NCI-H2107 treated with DMSO at 0.1 percent for 48 hours (cell line): ENCODE measurements around the gene CROT.

Experiments used
- DNase-seq: peaks from one replicate; lab custom pipeline; 2025; ENCODE audit not compliant: unreplicated experiment; lab: John Stamatoyannopoulos, UW

Gene CROT

GRCh38 chr7:87339373-87339897, 6.0 kb upstream of the CROT start:
- DNase-seq, result no peak

- DNase-seq, result peak; percentile 48
Observed at GRCh38 chr7:87341441-87341840, 4.0 kb upstream of the CROT start.

GRCh38 chr7:87342231-87342630, 3.2 kb upstream of the CROT start:
- peak; percentile 33 for DNase-seq

- DNase-seq, result no peak
Observed at GRCh38 chr7:87344446-87344845, 1.0 kb upstream of the CROT start.

GRCh38 chr7:87345962-87346371, 503 bp downstream of the CROT start:
- DNase-seq, result no peak

DNA sequence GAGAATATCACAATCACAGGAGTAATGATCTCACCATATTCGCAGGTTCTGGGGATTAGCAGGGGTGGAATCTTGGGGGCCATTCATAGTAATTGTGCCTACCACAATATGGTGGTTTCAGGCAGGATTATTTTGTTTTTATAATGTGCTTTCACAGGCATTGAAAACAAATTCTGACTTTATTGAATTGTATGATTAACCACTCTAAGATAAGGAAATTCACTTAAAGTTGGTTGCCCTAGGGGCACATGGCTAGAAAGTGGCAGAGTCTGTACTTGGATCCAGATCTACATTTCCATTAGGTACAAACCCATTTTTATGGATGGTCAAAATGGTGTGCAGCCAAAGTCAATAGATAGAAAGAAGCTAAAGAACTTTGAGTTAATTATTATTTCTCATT, 1.7 kb downstream of the CROT start:
- no peak for DNase-seq

DNA sequence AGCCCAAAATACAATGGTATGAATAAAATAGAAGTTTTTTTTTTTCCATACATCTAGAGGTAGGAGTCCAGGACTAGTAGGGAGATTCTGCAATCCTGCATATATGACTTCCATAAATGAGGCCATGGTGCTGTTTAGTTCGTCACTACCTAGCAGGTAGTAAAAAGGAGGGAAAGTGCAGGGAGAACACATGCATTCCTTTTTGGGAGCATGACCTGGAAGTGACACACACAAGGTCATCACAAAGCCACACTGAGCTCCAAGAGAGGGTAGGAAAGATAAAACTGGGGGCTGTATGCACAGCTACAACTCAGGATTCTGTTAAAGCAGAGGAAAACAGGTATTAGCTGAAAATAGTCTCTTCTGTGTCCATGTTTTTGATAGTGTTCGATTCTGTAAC, 2.2 kb downstream of the CROT start:
- DNase-seq, result no peak

DNA sequence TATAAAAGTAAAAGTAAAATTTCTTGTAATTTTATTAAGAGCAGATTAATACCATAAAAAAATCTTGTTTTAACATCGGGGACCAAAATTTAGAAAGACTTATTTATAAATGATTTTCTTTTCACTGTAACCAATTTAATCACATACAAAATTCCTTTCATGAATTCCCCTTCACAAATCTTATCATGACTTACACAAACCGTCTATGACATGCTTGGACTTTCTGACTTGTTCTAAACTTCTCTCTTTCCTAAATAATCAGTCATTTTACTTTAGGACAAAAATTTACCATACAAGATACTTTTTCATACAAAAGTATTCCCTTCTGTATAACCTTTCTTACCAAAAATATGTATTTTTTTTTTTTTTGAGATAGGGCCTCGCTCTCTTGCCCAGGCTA, 9.3 kb downstream of the CROT start:
- no peak for DNase-seq

GRCh38 chr7:87356448-87356847, 11.0 kb downstream of the CROT start:
- no peak for DNase-seq

DNA sequence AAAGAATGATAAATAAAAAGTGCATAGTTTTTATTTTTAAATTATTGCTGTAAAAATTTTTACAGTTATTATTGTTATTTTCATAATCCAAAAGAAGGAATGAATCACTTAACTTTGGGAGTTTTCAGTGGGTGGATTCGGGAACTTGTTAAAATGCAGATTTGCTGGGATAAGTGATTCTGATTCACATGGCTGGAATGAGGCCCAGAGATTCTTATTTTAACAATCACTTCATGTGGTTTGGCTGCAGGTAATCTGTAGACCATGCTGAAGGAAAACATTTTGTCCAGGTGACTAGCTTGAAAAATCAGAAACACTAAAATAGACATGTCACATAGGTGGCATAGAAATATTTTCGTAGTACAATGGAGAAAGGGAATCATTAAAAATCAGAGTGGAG, 13.9 kb downstream of the CROT start:
- no peak for DNase-seq

DNA sequence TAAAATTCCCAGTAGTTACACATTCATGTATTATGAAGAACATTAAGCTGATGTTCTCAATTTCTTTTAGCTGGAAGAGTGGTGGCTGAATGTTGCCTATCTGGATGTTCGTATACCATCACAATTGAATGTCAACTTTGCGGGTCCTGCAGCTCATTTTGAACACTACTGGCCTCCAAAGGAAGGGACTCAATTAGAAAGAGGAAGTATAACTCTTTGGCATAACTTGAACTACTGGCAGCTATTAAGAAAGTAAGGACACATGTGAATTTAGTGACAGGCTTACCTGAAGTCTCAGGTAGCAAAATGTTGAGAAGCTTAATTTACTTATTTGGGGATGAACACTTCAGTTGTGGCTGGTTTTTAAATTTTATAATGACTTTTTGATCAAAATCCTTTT, 15.9 kb downstream of the CROT start:
- no peak for DNase-seq

GRCh38 chr7:87363342-87363741, 17.9 kb downstream of the CROT start:
- no peak for DNase-seq

- DNase-seq, result no peak
Observed at GRCh38 chr7:87364246-87364645, 18.8 kb downstream of the CROT start.

DNA sequence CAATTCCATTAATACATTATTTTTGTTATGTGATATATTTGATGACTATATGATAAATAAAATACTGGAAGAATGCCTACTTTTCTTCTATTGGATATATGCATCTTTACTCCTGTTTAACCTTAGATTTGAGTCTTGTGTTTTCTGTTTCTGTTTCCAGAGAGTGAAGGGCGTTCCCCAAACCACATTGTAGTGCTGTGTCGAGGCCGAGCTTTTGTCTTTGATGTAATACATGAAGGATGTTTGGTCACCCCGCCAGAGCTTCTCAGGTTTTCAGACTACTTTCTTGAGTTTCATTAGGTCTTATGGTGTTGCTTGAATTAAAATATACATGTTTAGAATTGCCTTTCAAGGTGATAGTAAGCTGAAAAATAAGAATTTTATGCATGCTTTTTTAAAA, 23.8 kb downstream of the CROT start:
- DNase-seq, result no peak

GRCh38 chr7:87370660-87371180, 25.3 kb downstream of the CROT start:
- no peak for DNase-seq

- no peak for DNase-seq
Observed at GRCh38 chr7:87375662-87376435, 30.4 kb downstream of the CROT start.

GRCh38 chr7:87380905-87381304, 35.4 kb downstream of the CROT start:
- no peak for DNase-seq

GRCh38 chr7:87391020-87391701, 45.7 kb downstream of the CROT start:
- DNase-seq, result no peak

GRCh38 chr7:87395442-87396020, 50.1 kb downstream of the CROT start:
- no peak for DNase-seq

DNA sequence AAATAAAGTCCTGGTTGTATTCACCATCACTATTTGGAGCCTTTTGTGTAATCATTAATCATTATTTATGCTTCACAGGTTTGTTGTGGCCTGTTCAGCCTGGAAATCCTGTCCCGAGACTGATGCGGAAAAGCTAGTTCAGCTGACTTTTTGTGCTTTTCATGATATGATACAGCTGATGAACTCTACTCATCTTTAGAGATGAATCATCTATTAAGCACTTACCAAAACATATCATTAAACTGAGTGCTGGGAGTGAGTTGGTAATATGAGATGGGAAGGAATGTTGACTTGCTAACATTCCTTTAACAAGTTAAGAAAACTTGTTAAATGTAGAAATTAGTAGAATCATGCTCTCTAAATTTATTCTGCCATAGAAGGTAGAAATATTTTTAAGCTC, 53.0 kb downstream of the CROT start:
- no peak for DNase-seq

- no peak for DNase-seq
Observed at GRCh38 chr7:87404674-87405073, 59.2 kb downstream of the CROT start.

DNA sequence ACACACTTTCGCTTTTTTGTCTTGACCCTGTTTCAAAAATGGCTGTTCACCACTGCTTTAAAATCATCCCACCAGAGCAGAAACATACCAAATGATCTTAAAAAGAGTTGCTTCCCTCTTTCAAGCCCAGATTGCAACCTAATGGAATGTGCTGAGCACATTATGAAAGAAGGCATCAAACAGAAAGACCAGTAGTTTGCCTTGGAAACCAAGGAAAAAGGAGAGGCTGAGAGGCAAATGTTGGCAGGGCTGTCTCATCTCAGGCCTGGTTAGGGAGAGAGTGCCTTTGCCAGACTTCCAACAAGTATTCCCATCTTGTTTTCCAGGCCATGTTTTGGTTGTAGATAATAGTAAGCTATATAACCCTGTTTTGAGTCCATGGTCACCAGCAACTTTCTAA, 65.7 kb downstream of the CROT start:
- DNase-seq, result no peak
